ENCODE measurements around the gene HPCAL4.
A peak's percentile ranks its signal among the peaks of the same experiment; 100 is the strongest.

- TF ChIP-seq CTCF (IDR thresholded peaks at IDR 0.05) (no peak), POLR2AphosphoS5 (IDR thresholded peaks at IDR 0.05) (peak in 1 of 2 donors; percentile 49), POLR2A (IDR thresholded peaks at IDR 0.05; ENCODE audit: low read depth) (no peak)
Observed at GRCh38 chr1:39691383-39692151, at the start of gene HPCAL4.

All from esophagus muscularis mucosa (tissue), 3 donors.